HEK293 (cell line): ENCODE results near the gene CDK10.

ENCODE experiments used
- CTCF ChIP-seq: fragments of 450-650 bp; formaldehyde crosslinking; IDR thresholded peaks from 2 replicates; pipeline ENCODE4 v1.5.1; 2016; ENCODE audit warnings: missing biosample characterization, missing genetic modification characterization
- TCF7L2 ChIP-seq: IDR thresholded peaks from 2 replicates; pipeline ENCODE4 v1.6.1; 2011; ENCODE audit warnings: low read depth, mild to moderate bottlenecking, inconsistent platforms, low read length, moderate library complexity, borderline replicate concordance
- YY1 ChIP-seq: fragments of 450-650 bp; formaldehyde crosslinking; IDR thresholded peaks from 2 replicates; pipeline ENCODE4 v1.5.1; 2018; ENCODE audit warnings: missing biosample characterization, missing genetic modification characterization
- ZBTB7A ChIP-seq: fragments of 450-650 bp; formaldehyde crosslinking; IDR thresholded peaks from 2 replicates; pipeline ENCODE4 v1.5.1; 2016; ENCODE audit warnings: low read depth, missing biosample characterization, missing genetic modification characterization
- ZBTB8A ChIP-seq: fragments of 450-650 bp; formaldehyde crosslinking; IDR thresholded peaks from 2 replicates; pipeline ENCODE4 v1.5.1; 2016; ENCODE audit warnings: missing biosample characterization, missing genetic modification characterization
- ZNF174 ChIP-seq: fragments of 450-650 bp; formaldehyde crosslinking; IDR thresholded peaks from 2 replicates; pipeline ENCODE4 v1.5.0; 2017; ENCODE audit warnings: missing biosample characterization, mild to moderate bottlenecking, missing genetic modification characterization
- ZNF37A ChIP-seq: fragments of 450-650 bp; IDR thresholded peaks from 2 replicates; pipeline ENCODE4 v1.5.1; 2018; ENCODE audit warnings: missing biosample characterization, missing genetic modification characterization
- TF ChIP-seq, protein P1 (sequence below): fragments of 450-650 bp; formaldehyde crosslinking; IDR thresholded peaks from 2 replicates; pipeline ENCODE4 v1.5.1; 2016; ENCODE audit warnings: missing biosample characterization, missing genetic modification characterization

DNA sequence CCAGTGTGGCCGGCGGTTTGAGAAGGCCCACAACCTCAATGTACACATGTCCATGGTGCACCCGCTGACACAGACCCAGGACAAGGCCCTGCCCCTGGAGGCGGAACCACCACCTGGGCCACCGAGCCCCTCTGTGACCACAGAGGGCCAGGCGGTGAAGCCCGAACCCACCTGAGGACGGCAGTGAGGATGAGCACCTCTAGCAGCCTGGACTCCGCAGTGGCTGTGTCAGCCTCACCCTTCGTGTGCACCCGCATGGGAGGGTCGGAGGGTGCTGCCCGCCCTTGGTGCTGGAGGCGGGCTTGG, 51.5 kb downstream of the CDK10 start:
- no peak for TF ChIP-seq ZNF37A (tag by site-specific recombination)
- no peak for TF ChIP-seq CTCF
- no peak for TF ChIP-seq ZBTB7A
- no peak for TF ChIP-seq YY1 (tag by site-specific recombination)
- TF ChIP-seq ZNF174, result no peak
- no peak for TF ChIP-seq TCF7L2
- TF ChIP-seq, protein P1, sequence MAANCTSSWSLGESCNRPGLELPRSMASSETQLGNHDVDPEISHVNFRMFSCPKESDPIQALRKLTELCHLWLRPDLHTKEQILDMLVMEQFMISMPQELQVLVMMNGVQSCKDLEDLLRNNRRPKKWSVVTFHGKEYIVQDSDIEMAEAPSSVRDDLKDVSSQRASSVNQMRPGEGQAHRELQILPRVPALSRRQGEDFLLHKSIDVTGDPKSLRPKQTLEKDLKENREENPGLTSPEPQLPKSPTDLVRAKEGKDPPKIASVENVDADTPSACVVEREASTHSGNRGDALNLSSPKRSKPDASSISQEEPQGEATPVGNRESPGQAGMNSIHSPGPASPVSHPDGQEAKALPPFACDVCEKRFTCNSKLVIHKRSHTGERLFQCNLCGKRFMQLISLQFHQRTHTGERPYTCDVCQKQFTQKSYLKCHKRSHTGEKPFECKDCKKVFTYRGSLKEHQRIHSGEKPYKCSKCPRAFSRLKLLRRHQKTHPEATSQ (tag by site-specific recombination), result no peak
- TF ChIP-seq ZBTB8A (tag by site-specific recombination), result no peak
